Renal cortex interstitium (tissue), 11 donors: ENCODE results near the gene LETM1. TPM values are rescaled to one million over a fixed set of nuclear protein-coding genes. Genes with fewer than 3 reads are reported as not detected.

ENCODE experiments used
- DNase-seq, 11 donors: peaks; one replicate each; pipeline ENCODE4 v3.0.0-alpha.2; 2013; ENCODE audit warnings: low read depth in 9 of 11, low spot score in 4 of 11; ENCODE audit errors: extremely low read depth in 1 of 11
- polyA plus RNA-seq, 3 donors: library from polyadenylated mRNA; unstranded; fragments of 120-200 nt; gene quantifications; one replicate each; pipeline ENCODE4 v1.2.1, GENCODE V29; 2013; ENCODE audit not compliant: insufficient read length in 3 of 3

Gene LETM1
- polyA plus RNA-seq, 3 donors = 21.5 to 28.7 (median 25.7) TPM

DNA sequence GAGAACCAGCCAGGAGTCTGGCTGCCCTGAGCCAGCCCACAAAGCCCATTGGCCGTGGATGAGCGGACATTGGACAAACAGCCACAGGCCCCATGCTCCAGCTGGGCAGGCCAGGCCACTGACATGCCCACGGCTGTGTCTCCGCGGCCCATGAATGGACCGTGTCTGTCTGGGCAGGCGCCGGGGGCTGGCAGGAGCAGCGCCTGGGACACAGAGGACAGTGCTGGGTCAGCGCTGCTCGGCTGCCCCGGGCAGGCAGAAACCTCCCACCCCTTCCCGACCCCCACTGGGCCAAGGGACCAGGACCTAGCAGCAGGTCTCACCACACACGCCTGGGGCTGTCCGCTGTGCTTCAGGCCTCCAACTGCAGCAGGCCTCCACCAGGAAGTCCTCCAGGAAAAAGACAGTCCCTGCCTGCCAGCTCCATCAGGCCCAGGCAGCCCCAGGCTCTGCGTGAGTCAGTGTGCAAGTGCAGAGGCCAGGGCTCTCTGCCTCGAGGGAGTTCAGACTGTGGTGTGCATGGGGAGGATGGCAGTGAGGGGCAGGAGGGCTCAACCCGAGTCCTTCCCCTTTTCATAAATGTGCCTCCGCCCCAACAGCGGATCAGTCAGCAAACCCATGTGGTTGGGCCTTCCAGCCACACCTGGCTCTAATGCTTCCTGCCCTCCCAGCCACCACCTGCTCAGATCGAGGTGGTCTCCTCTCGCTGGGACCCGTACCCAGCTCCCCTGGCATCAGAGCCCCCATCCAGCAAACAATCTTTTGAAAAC, 80.0 kb downstream of the LETM1 start:
- DNase-seq = no peak

DNA sequence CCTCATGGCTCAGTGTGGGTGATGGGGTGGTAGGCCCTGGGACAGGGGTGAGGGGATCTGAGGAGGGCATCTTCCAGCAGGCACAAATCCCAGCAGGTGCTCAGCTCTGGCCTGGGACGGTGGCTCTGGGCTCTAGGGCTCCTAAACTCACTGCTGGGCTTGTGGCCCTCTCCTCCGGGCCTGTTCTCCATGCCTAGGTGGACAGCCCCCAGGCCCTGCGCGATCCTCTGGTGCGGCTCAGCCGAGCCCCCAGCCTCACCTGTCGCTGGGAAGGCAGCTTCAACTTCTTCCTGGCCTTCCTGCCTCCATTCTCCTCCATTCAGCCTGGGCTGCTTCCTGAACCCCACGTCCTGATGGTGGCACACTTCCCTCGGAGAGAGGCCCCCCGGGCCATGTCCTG, 82.2 kb downstream of the LETM1 start:
- DNase-seq = no peak

DNA sequence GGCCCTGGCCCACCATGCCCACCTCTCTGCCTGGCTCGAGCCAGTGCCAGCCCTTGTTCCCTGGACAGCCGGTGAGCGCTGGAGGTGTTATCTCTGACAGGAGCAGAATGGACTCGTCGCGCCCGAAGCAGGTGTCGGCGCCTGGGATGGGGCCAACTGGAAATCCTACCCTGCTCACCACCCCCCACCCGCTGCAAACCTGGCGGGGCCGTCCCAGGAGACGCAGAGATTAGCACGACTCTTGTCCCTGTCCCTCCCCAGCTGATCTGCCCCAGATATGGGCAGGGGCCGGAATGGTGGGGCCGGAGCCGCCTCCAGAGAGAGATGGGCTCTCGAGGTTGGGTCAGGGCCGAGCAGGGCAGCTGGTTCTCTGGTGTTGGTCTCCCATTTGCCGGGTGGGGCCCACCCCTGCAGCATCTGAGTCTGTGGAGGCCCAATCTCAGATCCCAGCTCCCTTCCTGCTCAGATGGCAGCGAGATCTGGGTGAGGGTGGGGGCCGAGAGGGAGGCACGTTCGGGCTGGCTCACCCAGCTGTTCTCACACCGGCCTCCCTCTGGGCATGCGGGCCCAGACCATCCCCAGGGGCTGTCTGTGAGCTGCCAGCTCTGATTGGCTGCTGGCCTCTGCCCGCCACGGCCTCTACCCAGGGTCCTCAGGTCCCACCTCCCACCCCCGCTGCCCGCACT, 83.0 kb downstream of the LETM1 start:
- no peak for DNase-seq

GRCh38 chr4:1771555-1772305, 84.2 kb downstream of the LETM1 start:
- no peak for DNase-seq

GRCh38 chr4:1770791-1771231, 85.1 kb downstream of the LETM1 start:
- DNase-seq = no peak

- DNase-seq = no peak
Measured at GRCh38 chr4:1770245-1770644, 85.7 kb downstream of the LETM1 start.

GRCh38 chr4:1769692-1770091, 86.3 kb downstream of the LETM1 start:
- no peak for DNase-seq

GRCh38 chr4:1768367-1769034, 87.5 kb downstream of the LETM1 start:
- DNase-seq = no peak

- no peak for DNase-seq
Measured at GRCh38 chr4:1767770-1768366, 88.1 kb downstream of the LETM1 start.

- no peak for DNase-seq
Measured at GRCh38 chr4:1767061-1767769, 88.7 kb downstream of the LETM1 start.

- no peak for DNase-seq
Measured at GRCh38 chr4:1766106-1767060, 89.6 kb downstream of the LETM1 start.

DNA sequence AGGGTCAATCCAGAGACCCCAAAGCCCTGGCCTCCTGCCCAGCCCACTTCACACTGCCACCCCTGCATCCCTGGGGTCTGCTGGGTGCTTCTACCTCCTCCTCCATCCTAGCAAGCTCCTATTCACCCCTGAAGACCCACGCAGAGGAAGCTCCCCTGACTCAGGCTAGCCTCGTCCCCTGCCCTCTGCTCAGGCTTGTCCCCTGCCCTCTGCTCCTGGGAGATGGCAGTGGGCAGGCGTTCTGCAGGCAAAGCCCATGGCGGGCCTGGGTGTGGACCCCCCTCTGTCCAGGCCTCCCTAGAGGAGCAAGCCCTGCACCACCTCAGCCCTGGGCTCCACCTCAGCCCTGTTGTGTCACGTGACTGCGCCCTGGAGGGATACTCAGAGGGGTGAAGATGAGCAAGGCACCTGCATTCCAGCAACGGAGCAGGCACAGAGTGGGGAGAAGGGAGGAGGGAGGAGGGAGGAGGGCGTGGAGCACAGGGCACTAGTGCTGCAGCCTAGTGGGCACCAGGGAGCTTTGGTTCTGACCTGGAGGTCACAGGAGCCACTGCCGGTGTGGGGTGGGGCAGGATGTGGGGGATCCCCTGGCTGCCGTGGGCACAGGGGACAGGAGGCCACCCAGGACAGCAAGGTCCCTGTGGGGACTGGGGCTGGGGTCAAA, 90.4 kb downstream of the LETM1 start:
- DNase-seq = no peak

- DNase-seq = no peak
Measured at GRCh38 chr4:1764670-1765069, 91.3 kb downstream of the LETM1 start.

DNA sequence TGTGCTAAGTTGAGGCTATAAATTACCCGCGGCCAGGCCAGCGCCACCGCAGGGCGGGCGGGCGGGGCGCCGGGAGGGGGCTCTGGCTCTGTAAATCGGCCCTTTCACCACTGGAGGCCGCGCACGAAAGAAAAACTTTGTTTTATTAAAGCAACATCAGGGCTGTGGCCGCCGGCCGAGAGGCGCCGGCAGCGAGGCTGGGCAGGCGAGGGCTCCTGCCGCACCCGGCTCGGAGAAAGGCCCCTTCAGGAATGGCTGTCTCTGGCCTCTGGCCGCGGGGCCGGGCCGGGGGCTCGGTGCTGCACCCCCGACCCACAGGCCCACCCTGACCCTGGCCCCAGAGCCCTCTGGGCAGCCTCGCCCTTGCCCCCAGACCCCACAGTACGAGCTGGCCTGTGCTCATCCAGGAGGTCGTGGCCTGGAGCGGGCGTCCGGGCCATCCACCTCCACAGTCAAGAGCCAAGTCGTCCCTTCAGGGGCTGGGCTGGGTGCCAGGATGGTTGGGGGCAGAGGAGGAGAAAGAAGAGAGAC, 92.3 kb downstream of the LETM1 start:
- DNase-seq = peak in 1 of 11 donors; percentile 62

DNA sequence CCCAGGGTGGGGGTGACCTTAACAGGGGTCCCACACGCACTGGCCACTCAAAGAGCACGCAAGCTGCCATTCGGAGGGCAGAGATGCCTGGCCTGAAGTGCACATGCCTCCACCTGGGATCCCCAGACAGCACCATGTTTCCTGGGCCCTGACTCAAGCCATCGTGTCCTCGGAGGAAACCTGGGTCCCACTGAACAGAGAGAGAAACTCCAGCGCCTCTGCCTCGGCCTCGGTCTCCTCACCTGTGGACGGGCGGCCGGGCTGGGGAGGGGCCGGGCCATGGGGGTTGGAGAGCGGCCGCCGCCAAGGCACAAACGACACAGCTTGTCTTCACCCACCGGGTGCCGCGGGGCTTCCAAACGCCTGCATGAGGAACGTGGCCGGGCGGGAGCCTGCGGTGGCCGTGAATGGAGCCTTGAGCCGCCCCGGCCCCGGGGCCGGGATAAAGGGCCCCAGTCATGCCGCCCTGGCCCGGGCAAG, 92.8 kb downstream of the LETM1 start:
- DNase-seq = no peak

DNA sequence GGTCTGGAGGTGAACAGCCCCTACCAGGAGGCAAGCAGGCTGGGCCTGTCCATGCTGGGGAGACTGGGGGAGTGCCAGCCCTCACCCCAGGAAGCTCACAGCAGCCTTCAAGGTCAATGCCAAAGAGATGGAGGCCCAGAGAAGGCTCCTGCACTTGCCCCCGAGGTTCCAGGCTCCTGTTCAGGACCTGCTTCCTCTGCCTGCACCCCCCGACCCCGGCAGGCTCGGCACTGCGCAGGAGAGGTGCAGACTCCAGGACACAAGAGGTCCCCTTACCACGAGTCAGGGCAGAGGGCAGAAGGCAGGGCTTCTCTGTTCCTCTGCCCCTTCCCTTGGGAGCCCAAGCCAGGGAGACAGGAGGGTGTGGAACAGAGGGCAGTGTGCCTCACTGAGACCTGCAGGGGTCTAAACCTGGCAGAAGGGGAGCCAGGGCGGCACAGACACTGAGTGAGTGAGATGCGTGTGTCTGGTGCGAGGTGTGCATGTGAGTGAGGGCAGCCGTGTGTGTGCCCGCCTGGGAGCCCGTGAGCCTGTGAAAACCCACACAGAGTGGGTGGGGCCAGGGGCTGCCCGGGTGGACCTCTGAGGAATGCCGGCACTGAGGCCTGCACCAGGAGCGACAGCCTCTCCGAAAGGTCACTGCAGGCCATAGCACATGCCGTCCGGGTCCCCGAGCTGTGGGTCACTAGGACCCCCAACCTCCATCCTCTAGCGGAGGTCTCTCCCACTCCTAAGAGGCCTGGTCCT, 93.5 kb downstream of the LETM1 start:
- DNase-seq = no peak
